ENCODE measurements around the gene NOL6.

DNA sequence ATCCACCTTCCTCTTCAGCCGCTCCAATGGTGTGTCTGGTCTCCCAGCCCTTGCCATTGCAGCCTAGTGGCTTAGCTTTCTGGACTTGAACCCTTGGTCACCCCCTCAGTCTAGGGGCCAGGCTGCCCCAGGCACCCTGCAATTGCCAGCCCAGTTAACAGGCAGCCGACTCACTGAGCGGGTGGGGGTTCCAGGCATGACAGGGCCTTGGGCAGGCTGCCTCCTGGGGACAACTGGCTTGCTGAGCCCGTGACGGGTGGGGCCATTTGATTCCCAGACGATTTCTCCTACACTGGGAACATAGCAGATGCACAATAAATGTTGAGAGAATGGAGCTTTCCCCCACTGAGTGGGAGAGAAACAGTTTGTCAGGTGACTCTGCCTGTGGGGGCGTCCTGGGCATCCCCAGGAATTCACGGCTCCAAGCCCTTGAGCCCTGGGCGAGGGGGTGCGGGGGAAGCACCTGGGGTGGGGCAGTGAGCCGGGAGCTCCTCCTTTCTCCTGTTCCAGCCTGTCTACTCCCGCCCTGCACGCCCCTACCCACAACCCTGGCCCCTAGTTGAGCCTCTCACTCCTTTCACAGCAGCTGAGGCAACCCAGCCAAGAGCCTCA lies 58.7 kb downstream of the NOL6 start:
- TF ChIP-seq, protein P1, sequence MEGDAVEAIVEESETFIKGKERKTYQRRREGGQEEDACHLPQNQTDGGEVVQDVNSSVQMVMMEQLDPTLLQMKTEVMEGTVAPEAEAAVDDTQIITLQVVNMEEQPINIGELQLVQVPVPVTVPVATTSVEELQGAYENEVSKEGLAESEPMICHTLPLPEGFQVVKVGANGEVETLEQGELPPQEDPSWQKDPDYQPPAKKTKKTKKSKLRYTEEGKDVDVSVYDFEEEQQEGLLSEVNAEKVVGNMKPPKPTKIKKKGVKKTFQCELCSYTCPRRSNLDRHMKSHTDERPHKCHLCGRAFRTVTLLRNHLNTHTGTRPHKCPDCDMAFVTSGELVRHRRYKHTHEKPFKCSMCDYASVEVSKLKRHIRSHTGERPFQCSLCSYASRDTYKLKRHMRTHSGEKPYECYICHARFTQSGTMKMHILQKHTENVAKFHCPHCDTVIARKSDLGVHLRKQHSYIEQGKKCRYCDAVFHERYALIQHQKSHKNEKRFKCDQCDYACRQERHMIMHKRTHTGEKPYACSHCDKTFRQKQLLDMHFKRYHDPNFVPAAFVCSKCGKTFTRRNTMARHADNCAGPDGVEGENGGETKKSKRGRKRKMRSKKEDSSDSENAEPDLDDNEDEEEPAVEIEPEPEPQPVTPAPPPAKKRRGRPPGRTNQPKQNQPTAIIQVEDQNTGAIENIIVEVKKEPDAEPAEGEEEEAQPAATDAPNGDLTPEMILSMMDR (conservative IDR thresholded peaks at IDR 0.05; ENCODE audit: low read depth, low read length): no peak
- no peak for TF ChIP-seq EZH2 (IDR thresholded peaks at IDR 0.05; ENCODE audit: borderline replicate concordance, low read depth, low read length, poor library complexity, severe bottlenecking)

Data from A673 (cell line).